IPS DF 4.7 (cell line): ENCODE data around the gene NCK1.
"Not testable (repeated sequence)": the region's sequence is repeated elsewhere in the genome, so short reads cannot be mapped to it uniquely, and the experiment has no call there.

ENCODE experiments used
- DNase-seq: peaks from one replicate; pipeline ENCODE4 v3.0.0-alpha.2; 2013; ENCODE audit warnings: low spot score; ENCODE audit errors: extremely low read depth

The NCK1 gene

DNA sequence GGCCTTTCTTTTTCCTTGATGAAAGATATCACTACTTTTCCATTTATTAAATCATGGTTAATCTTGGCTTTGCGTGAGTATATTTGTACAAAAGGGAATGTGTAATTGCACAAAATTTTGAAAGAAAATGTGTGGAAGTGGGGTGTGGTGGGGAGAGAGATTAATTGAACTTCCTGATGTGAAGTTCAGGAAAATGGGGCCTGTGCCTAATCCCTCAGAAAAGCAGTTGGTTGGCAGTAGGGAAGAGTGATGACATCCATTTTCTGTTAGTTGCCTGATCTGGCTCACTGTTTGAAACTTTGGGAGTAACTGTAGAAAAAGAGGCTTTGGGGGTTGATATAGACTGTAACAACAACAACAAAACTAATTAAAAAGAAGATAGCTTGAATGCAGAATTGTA is 85.0 kb downstream of the NCK1 start:
- DNase-seq: no peak

DNA sequence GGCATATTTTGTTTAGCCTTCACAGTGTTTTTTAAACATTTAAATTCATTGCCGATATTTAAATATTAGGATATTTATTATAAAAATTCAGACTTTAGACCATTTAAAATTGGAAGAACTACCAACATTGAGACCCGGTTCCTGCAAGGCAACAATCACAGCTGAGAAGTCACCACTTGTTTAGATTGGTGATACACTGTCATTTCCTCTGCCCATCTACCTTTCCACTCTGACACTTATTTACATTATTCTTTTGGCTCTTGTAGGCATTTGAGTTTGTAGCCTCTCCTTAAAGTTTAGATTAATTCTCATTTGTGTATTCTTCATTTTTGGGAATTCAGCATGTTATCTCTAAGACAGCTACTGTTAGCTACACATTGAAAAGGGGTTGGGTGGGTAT is 85.5 kb downstream of the NCK1 start:
- DNase-seq: no peak

DNA sequence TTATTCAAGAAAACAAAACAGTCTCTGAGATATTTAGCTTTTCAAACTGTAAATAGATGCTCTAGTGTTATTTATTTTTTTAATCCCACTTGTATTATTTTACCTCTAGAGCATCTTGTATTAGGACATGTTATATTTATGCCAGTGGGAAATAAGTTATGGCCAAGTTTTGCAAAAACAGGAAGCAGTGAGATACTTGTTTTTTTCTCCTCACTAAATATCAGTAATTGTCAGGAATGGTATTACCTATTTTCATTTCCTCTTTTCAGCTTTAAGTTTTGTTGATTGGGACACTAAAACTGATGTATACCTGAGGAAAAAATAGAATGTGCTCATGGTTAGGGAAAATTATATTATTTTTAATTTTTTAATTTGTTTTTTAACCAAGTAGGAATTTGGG is 87.1 kb downstream of the NCK1 start:
- DNase-seq: no peak

DNA sequence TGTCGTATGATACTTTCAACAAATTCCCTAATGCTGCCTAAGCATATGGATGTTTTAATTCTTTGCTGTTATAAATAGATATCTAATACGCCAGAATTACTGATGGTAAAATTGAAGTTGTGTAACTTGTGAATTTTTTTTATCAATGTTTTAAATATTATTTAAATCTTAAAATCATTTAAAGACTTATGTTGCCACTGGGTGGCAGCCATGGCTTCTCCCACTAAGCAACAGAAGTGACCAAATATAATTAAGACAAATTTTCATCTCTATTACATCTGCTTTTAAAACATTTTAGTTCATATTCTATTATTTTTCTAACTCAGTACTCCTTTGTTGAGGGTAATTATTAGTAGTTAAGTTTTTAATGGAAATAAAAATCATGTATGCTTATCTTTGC is 87.7 kb downstream of the NCK1 start:
- DNase-seq: no peak

DNA sequence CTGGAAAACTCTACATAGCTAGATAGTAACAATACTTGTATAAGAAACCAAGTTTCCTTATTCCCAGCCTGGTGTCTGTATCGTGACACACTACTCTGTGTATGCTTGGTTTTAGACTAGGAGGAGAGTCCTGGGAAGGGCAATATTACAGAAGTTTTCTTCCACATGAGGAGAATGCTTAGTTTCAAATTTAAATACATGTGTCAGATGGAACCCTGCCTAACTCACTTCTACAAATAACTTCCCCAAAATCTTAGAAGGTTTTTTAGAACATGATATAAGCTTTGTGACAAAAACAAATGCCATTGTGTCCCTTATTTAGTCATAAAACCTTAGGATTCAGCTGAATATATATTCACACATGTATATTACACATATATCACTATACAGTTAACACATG is 88.6 kb downstream of the NCK1 start:
- DNase-seq: no peak

DNA sequence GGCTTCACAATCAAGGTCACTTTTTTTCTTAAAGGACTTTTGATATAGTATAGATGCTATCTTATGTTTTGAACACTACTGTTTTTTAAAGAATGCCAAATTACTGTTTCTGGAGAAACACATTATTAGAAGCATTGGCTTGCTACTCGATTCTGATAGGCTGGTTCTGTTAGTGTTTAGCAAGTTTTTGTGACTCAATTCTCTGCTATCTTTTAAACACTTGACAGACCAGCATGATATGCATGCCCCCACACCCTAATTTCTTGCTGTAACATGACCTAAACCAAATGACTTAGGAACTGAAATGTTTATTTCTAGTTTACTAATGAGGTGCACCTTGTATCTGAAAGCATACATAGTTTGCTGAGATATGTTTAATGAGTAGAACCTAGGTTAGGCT is 90.3 kb downstream of the NCK1 start:
- DNase-seq: no peak

DNA sequence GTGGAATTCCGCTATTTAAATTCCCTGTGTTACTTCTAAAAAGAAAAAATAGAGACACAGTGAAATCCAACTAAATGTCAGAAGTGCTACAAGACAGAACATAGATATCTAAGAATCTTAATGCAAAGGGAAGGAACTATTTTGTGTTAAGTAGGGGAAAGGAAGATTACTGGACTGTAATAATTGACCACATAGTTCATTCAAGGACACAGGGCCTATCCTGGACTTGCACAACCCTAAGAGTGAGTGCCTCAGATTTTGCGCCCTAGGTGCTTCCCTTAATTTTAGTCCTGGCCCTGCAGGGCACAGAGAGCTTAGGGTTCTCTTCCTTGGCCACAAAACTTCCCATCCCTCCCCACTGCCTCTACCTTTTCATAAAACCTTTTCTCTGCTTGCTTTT is 92.2 kb downstream of the NCK1 start:
- DNase-seq: no peak

DNA sequence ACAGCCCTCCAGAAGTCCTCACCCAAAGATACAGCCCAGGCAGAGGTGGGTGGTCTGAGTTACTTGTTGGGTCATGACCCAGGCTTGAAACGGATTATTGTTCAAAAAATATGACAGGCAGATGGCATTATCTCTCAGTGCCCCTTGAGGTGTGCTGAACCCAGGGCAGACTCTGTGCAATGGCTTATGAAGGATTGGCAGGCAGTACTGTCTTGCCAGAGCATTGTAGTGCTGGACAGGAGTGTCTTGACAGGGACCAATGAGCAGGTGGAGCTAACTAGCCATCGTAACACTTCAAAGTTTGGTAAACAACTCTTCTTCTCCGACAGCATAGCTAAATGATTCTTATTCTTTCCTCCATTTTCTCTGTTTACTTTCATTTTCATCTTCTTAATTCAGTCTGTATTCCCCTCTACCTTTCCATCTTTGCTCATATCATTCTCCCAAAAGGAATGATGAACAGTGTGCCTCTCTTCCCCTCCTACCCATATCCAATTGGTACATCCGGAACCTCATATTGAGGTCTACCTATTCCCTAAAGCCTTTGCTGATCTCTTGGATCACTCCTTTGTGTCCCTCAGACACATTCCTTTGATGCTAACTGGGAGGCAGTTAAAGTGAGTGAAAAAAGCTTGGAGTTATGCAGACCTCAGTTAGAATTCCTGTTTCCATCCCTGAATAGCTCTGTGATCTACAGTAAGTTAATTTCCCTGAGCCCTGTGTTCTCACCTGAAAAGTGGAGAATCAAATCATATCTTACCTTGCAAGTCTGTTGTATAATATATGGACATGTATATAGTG is 93.2 kb downstream of the NCK1 start:
- DNase-seq: no peak

DNA sequence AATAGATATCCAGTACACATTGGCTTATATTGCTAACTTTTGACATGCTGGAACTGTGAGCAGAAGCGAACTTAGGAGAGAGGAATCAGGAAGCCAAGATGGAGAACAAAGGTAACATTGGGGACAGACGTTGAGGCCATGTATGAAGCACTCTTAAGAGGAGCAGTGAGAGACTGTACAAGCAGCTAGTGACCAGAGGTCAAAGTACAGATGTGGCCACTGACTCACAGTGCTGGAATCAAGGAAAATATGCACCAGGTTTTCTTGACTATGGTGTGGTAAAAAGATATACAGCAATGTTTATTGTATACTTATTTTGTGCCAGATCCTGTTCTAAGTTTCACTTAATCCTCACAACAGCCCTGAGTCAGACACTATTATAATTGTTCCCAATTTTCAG is 93.8 kb downstream of the NCK1 start:
- DNase-seq: no peak

DNA sequence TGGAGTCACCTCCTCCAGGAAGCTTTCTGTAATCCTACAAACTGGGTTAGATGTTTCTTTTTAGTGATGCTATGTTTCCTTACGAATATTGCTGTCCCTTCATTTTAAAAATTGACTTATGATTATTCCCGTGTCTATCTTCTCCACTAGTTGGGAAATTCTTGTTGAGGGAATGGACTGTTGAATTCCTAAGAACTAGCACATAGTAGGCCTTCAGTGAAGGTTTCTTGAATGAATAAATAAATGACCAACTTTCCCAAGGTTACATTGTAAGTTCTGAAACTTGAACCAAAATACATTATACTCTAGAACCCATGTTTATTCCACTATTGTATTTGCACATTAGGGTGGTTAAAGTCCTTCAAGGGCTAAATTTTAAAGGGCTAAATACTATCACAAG is 95.0 kb downstream of the NCK1 start:
- no peak for DNase-seq

DNA sequence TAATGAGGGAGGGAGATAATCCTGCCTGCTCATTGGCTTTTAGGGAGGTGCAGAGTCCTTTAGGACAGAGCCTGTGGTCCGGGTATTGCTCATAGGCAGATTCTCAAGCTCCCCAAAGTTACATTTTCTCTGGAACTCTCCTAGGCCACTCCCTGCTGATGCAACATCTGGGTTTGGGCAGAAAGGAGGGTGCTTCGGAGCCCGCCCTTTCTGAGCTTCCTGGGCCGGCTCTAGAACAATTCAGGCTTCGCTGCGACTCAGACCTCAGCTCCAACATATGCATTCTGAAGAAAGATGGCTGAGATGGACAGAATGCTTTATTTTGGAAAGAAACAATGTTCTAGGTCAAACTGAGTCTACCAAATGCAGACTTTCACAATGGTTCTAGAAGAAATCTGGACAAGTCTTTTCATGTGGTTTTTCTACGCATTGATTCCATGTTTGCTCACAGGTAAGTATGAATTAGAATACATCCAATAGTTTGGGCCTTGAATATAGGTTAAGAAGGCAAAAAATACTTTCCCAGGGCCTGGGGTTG is 95.8 kb downstream of the NCK1 start, which contains the start of gene IL20RB:
TSS of gene IL20RB (plus strand) at position 233 of the 538 bp plus-strand sequence. CDS start at position 364, 131 bp downstream.
- no peak for DNase-seq

DNA sequence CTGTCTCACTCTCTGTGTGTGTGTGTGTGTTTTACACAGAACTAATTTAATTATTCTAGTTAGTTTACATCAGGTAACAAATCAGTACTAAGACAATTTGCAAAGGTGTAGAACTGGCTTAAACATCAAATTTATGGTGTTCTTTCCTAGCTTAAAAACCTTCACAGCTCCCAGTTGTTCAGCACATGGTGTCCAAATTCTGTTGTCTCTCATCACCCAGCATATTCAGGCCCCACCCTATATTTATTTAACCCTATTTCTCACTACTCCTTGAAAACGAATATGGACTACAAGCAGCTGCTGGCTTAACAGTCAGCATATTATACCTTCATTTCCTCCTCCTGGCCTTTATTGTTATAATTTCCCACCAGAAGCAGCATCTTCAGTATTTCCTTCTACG is 96.9 kb downstream of the NCK1 start:
- DNase-seq: no peak

DNA sequence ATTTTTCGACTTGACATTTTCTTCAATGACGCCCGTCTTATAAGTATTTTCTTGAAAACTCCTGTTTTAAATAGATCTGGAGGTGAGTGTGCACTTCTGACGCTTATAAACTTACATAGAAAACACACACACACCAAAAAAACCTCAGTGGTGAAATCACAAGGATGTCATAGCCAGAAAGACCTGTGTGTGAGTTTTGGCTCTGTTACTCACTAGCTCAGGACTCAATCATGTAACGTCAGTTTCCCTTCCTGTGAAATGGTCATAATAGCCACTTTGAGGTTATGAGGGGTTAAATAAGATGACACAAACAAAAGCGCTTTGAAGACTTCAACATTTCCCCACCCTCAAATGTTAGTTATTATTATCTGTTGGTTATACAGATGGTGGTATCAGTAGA is 97.6 kb downstream of the NCK1 start:
- DNase-seq: no peak

DNA sequence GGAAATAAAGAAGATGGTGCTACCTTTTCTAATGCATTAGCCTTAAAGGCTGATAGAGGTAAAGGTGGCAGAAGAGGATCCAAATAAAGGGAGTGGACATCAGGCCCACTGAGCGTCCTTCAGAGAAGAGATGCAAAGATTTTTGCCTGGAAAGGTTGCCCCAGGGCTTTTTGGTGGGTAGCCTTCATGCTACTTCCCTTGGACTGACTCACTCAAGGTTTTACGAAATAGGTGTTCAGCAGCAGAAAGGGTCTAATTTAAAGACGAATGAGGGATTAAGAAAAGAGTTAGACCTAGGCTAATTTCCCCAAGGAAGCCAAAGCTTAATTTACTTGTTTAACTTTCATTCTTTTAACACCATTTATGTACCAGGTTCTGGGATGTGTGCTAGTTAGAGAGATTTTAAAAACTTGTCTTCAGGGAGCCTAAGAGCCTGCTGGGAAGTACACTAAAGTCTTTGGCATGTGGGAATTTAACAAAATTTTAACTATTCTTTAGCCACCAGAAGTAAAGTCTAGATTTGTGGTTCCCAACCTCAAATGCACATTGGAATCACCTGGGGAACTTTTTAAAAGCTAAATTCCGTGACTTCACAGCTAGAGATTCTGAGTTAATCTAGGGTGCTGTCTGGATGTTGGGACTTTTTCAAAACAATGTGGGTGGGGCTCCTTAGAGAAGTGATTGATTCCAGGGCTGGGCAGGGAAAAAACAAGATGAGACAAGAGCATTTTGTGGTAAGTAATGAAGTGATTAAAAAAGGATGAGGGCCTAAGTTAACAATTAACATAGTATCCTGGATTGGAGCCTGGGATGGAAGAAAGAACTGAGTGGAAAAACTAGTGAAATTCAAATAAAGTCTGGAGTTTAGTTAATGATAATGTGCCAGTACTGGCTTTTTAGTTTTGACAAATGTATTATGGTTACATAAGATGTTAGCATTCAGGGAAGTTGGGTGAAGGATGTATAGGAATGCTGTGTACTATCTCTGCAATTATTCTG is 99.1 kb downstream of the NCK1 start:
- DNase-seq: no peak

DNA sequence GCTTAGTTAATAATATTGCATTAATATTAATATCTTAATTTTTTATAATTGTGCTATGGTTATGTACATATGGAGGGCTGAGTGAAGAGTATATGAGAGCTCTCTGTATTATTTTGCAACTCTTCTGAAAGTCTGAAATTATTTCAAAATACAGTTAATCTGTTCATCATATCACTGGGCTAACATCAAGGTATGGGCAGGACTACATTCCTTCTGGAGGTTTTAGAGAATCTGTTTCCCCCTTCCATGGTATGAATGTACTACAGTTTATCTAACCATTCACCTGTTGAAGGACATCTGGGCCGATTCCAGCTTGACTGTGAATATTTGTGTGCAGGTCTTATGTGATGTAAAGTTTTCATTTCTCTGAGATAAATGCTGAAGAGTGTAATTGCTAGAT is 100.9 kb downstream of the NCK1 start:
- DNase-seq: no peak

DNA sequence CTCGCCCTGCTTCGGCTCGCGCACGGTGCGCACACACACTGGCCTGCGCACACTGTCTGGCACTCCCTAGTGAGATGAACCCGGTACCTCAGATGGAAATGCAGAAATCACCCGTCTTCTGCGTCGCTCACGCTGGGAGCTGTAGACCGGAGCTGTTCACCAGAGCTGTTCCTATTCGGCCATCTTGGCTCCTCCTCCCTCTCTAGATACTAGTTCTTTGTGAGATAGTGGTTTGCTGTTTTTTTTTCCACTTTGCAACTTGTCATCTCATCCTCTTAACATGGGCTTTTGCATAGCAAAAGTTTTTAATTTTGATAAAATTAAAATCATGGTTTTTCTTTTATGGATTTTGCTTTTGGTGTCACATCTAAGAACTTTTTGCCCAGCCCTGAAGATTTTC is 107.5 kb downstream of the NCK1 start:
- not testable (repeated sequence) for DNase-seq

DNA sequence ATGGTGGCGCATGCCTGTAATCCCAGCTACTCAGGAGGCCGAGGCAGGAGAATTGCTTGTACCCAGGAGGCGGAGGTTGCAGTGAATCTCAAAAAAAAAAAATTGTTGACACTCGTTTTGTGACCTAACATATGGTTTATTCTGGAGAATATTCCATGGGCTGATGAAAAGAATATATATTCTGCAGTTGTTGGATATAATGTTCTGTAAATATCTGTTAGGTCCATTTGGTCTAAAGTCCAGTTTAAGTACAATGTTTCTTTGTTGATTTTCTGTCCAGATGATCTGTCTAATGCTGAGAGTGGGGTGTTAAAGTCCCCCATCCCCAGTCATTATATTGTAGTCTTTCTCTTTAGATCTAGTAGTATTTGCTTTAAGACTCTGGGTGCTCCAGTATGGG is 111.3 kb downstream of the NCK1 start:
- DNase-seq: no peak

DNA sequence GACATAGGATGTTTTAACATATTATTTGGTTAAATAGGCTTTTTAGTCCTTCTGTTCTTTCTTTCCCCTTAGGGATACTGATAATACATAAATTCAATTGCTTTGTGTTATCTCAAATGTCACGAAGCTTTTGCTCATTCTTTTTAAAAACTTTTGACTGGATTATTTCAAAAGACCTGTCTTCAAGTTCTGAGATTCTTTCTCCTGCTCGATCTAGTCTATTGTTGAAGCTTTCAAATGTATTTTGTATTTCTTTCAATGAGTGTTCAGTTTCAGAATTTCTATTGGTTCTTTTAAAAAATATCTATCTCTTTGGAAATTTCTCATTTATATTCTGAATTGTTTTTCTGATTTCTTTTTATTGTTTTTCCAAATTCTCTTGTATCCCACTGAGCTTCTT is 112.7 kb downstream of the NCK1 start:
- DNase-seq: no peak

DNA sequence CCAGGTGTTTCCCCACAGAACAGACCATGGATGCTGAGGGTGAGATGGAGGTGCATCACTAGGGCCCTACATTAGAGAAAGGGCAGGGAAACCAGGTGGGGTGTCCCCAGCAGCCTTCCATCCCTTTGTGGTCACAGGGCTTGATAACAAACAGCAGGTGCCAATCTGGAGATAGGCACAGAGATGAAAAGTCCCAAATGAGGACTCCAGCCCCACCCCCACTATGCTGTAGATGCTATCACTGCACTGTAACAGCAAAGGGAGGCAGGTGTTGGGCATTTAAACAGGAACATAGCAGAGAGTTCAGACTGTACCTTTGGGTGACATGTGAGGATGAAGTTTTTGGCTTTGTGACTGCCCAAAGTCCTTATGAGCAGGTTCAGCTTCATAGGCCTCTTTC is 117.2 kb downstream of the NCK1 start:
- DNase-seq: no peak

DNA sequence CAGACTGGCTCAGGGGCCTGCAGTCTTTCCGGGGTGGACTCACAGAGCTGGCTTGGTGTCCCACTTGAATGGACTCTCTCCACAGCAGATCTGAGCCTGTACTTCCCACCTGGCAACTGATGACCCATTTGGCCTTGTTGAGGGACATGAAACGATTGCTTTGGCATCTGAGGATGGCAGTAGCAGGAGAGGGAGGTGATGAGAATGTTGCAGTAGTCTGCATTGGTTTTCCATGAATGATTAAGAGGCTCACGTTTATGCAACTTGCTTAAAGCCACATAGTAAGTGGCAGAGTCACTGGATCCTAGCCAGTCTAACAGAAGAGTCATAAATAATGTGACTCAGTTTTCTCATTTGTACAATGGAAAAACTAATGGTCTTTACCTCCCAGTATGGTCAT is 117.7 kb downstream of the NCK1 start:
- DNase-seq: no peak

DNA sequence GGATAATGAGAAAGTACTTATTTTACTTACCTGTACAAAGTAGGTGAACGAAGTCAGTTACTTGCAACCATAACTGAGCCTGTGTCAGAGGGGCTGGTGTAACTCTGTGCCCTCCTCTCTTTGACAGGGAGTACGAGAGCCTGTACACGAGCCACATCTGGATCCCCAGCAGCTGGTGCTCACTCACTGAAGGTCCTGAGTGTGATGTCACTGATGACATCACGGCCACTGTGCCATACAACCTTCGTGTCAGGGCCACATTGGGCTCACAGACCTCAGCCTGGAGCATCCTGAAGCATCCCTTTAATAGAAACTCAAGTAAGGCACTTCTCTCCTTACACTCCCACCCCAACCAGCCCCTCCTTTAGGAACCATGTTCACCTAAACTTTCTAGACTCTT is 120.0 kb downstream of the NCK1 start:
- no peak for DNase-seq

DNA sequence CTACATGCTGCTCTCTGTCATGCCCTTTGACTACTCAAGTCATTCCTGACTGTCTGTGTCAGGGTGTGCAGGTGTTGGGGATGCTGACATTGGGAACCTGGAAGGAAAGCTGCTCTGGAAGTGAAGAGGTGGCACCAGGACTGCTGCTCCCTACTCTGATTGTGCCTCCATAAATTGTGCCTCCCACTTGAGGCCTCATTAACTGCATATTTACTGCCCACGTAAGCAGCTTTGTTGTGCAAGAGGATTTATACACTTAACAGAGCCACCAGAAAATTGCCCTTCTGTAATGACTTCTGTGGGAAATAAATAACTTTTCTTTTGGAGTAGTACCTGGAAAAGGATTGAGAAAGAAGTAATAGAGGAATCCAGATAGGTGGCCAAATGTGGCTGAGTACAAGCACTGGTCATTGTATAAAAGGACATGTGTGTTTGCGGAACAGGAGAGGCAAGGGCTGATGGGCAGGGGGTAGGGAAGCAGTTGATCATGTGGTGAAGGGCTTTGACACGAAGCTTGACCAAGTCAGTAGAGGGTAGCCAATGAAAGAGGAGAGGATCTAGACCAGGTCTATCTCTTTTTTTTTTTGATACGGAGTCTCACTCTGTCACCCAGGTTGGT is 120.6 kb downstream of the NCK1 start:
- no peak for DNase-seq
